GM18909 (cell line): ENCODE results near the gene APCDD1.
"Not testable (repeated sequence)": the region's sequence is repeated elsewhere in the genome, so short reads cannot be mapped to it uniquely, and the experiment has no call there.

Source experiments
- ATAC-seq: cut with Tn5 transposase; IDR thresholded peaks from one replicate; pipeline ENCODE4 v1.9.1; 2021; ENCODE audit warnings: mild to moderate bottlenecking; ENCODE audit not compliant: unreplicated experiment, poor library complexity

APCDD1 gene

GRCh38 chr18:10460414-10461018 is 6.1 kb downstream of the APCDD1 start:
- ATAC-seq = no peak

GRCh38 chr18:10461989-10462388 is 7.6 kb downstream of the APCDD1 start:
- no peak for ATAC-seq

GRCh38 chr18:10462597-10462996 is 8.2 kb downstream of the APCDD1 start:
- no peak for ATAC-seq

- ATAC-seq = no peak
Measured at GRCh38 chr18:10463096-10463495, 8.7 kb downstream of the APCDD1 start.

- no peak for ATAC-seq
Measured at GRCh38 chr18:10463741-10464140, 9.3 kb downstream of the APCDD1 start.

- ATAC-seq = not testable (repeated sequence)
Measured at GRCh38 chr18:10464161-10464648, 9.8 kb downstream of the APCDD1 start.

GRCh38 chr18:10465174-10465939 is 10.9 kb downstream of the APCDD1 start:
- ATAC-seq = no peak

GRCh38 chr18:10470429-10470828 is 16.0 kb downstream of the APCDD1 start:
- no peak for ATAC-seq

- no peak for ATAC-seq
Measured at GRCh38 chr18:10471574-10471973, 17.1 kb downstream of the APCDD1 start.

- no peak for ATAC-seq
Measured at GRCh38 chr18:10473132-10473531, 18.7 kb downstream of the APCDD1 start.

- ATAC-seq = no peak
Measured at GRCh38 chr18:10474309-10474708, 19.9 kb downstream of the APCDD1 start.

GRCh38 chr18:10475276-10475653 is 20.8 kb downstream of the APCDD1 start:
- no peak for ATAC-seq

- no peak for ATAC-seq
Measured at GRCh38 chr18:10475654-10476291, 21.3 kb downstream of the APCDD1 start.

GRCh38 chr18:10476338-10476791 is 21.9 kb downstream of the APCDD1 start:
- ATAC-seq = no peak

- ATAC-seq = no peak
Measured at GRCh38 chr18:10477121-10477862, 22.9 kb downstream of the APCDD1 start.

GRCh38 chr18:10477863-10478260 is 23.4 kb downstream of the APCDD1 start:
- ATAC-seq = no peak

GRCh38 chr18:10481831-10482230 is 27.4 kb downstream of the APCDD1 start:
- ATAC-seq = no peak

GRCh38 chr18:10482363-10482984 is 28.0 kb downstream of the APCDD1 start:
- peak; percentile 10 for ATAC-seq

GRCh38 chr18:10482985-10483949 is 28.8 kb downstream of the APCDD1 start:
- peak; percentile 86 for ATAC-seq
